Measurements from ENCODE around the gene RFX2.
A peak's percentile ranks its signal among the peaks of the same experiment; 100 is the strongest.

The RFX2 gene

GRCh38 chr19:6103217-6103644 lies 7.1 kb downstream of the RFX2 start:
- no peak for DNase-seq

GRCh38 chr19:6101991-6102390 lies 8.3 kb downstream of the RFX2 start:
- DNase-seq = no peak

GRCh38 chr19:6101291-6101825 lies 8.9 kb downstream of the RFX2 start:
- no peak for DNase-seq

- peak; percentile 44 for DNase-seq
These were observed 9.9 kb downstream of the RFX2 start for GRCh38 chr19:6100284-6100915.

- no peak for DNase-seq
These were observed 10.7 kb downstream of the RFX2 start for GRCh38 chr19:6099599-6099998.

GRCh38 chr19:6099033-6099432 lies 11.3 kb downstream of the RFX2 start:
- DNase-seq = no peak

- no peak for DNase-seq
These were observed 11.7 kb downstream of the RFX2 start for GRCh38 chr19:6098574-6098973.

- DNase-seq = no peak
These were observed 12.4 kb downstream of the RFX2 start for GRCh38 chr19:6097911-6098310.

- no peak for DNase-seq
These were observed 14.5 kb downstream of the RFX2 start for GRCh38 chr19:6095760-6096159.

- DNase-seq = no peak
These were observed 17.7 kb downstream of the RFX2 start for GRCh38 chr19:6092329-6093286.

GRCh38 chr19:6091771-6092291 lies 18.5 kb downstream of the RFX2 start:
- no peak for DNase-seq

- no peak for DNase-seq
These were observed 19.7 kb downstream of the RFX2 start for GRCh38 chr19:6090634-6091033.

GRCh38 chr19:6088602-6089049 lies 21.7 kb downstream of the RFX2 start:
- DNase-seq = no peak

GRCh38 chr19:6087074-6087571 lies 23.2 kb downstream of the RFX2 start:
- no peak for DNase-seq

- no peak for DNase-seq
These were observed 24.1 kb downstream of the RFX2 start for GRCh38 chr19:6086068-6086788.

- DNase-seq = no peak
These were observed 25.5 kb downstream of the RFX2 start for GRCh38 chr19:6084821-6085220.

- no peak for DNase-seq
These were observed 31.2 kb downstream of the RFX2 start for GRCh38 chr19:6079107-6079506.

- DNase-seq = no peak
These were observed 32.2 kb downstream of the RFX2 start for GRCh38 chr19:6078068-6078467.

GRCh38 chr19:6076675-6077463 lies 33.4 kb downstream of the RFX2 start:
- DNase-seq = no peak

GRCh38 chr19:6076291-6076665 lies 34.0 kb downstream of the RFX2 start:
- no peak for DNase-seq

GRCh38 chr19:6074709-6075403 lies 35.4 kb downstream of the RFX2 start:
- DNase-seq = no peak

Measured in stimulated activated CD4-positive, alpha-beta T cell treated with anti-CD3 and anti-CD28 coated beads, Interleukin-4, amount 100 ng/mL, for 24 hours (primary cell).